HCT116 (cell line): ENCODE results near the gene RNF13. TPM values are rescaled to one million over a fixed set of nuclear protein-coding genes. Genes with fewer than 3 reads are reported as not detected.

Source experiments
- ATAC-seq: fragments of 200-7000 bp; cut with Tn5 transposase; 2 replicates; pipeline ENCODE4 v1.9.1; 2020; ENCODE audit warnings: mild to moderate bottlenecking, moderate library complexity
- BruUV-seq: library from RNA; stranded (reverse); fragments of 400-500 nt; replicated peaks from 2 replicates; lab custom pipeline; 2021; lab: Mats Ljungman, UMichigan
- CTCF ChIA-PET: fragments of 300-600 bp; sonication (Branson Sonifier 250); formaldehyde crosslinking; loops from one replicate; lab custom pipeline; 2021; ENCODE audit warnings: antibody characterized with exemption; lab: Charles Lee
- POLR2A ChIA-PET: fragments of 300-600, 350-600 bp; sonication (Branson Sonifier 250); formaldehyde crosslinking; loops from one replicate; lab custom pipeline; 2021; ENCODE audit warnings: antibody characterized with exemption; lab: Charles Lee
- RAD21 ChIA-PET, 2 experiments: fragments of 300-600 bp; sonication (Branson Sonifier 250); formaldehyde crosslinking; loops; one replicate each; lab custom pipeline; 2023; ENCODE audit warnings: low total read pairs in 2 of 2; ENCODE audit not compliant: uncharacterized antibody in 2 of 2, unreplicated experiment in 2 of 2, low non-redundant PET in 1 of 2; lab: Charles Lee
- DNase-seq: peaks from one replicate; pipeline ENCODE4 v3.0.0-alpha.2; 2010; ENCODE audit warnings: low read depth, low spot score
- H2AFZ ChIP-seq: fragments of 200-600 bp; shearing (Covaris generic), sonication (generic); 2 replicates; pipeline ENCODE4 v1.6.1; 2017; ENCODE audit warnings: low read depth, mixed run types, mixed read lengths, antibody characterized with exemption, low read length; ENCODE audit not compliant: poor library complexity, severe bottlenecking
- H3K27ac ChIP-seq: 2 replicates; pipeline ENCODE4 v1.5.1; 2012; ENCODE audit warnings: low read depth, low read length
- H3K27me3 ChIP-seq: fragments of 200-600 bp; sonication (generic); 2 replicates; pipeline ENCODE4 v1.6.1; 2016; ENCODE audit warnings: mixed run types, low read length, mixed read lengths; ENCODE audit not compliant: insufficient read depth
- H3K36me3 ChIP-seq, 2 experiments: fragments of 200-500 bp in 1 of 2; fragments of 200-600 bp in 1 of 2; sonication (Bioruptor generic) in 1 of 2; sonication (generic) in 1 of 2; 2 replicates each; pipeline versions ENCODE4 v1.5.1 to v1.6.1; 2014 to 2016; ENCODE audit warnings: low read length in 2 of 2, inconsistent platforms in 1 of 2, mixed read lengths in 1 of 2, mixed run types in 1 of 2; ENCODE audit not compliant: insufficient read depth in 2 of 2, control insufficient read depth in 1 of 2
- H3K4me1 ChIP-seq, 2 experiments: fragments of 200-600 bp in 1 of 2; sonication (generic) in 1 of 2; 2 replicates each; pipeline versions ENCODE4 v1.5.1 to v1.6.1; 2012 to 2017; ENCODE audit warnings: low read length in 2 of 2, inconsistent platforms in 1 of 2, mild to moderate bottlenecking in 1 of 2, mixed read lengths in 1 of 2, mixed run types in 1 of 2, moderate library complexity in 1 of 2; ENCODE audit not compliant: insufficient read depth in 2 of 2, control insufficient read depth in 1 of 2
- H3K4me2 ChIP-seq: fragments of 200-600 bp; sonication (generic); 2 replicates; pipeline ENCODE4 v1.6.1; 2017; ENCODE audit warnings: mixed run types, low read length, mixed read lengths
- H3K4me3 ChIP-seq, 2 experiments: fragments of 200-600 bp in 1 of 2; sonication (generic) in 1 of 2; replicated peaks in 1 of 2; 2 replicates each; pipeline ENCODE4 v1.5.1; 2011 to 2016; ENCODE audit warnings: low read length in 2 of 2, control low read depth in 1 of 2, low read depth in 1 of 2, mild to moderate bottlenecking in 1 of 2, mixed read lengths in 1 of 2, mixed run types in 1 of 2
- H3K79me2 ChIP-seq: fragments of 200-600 bp; sonication (generic); 2 replicates; pipeline ENCODE4 v1.6.1; 2017; ENCODE audit warnings: mild to moderate bottlenecking, mixed run types, low read length, moderate library complexity, mixed read lengths; ENCODE audit not compliant: insufficient read depth
- H3K9ac ChIP-seq: fragments of 200-600 bp; sonication (generic); 2 replicates; pipeline ENCODE4 v1.6.1; 2016; ENCODE audit warnings: low read length, mixed read lengths
- H3K9me2 ChIP-seq: fragments of 200-600 bp; sonication (generic), shearing (Covaris generic); 2 replicates; pipeline ENCODE4 v1.6.1; 2017; ENCODE audit warnings: mixed run types, mild to moderate bottlenecking, moderate library complexity; ENCODE audit not compliant: insufficient read depth
- H3K9me3 ChIP-seq, 2 experiments: fragments of 200-500 bp in 1 of 2; fragments of 200-600 bp in 1 of 2; sonication (Bioruptor generic) in 1 of 2; sonication (generic) in 1 of 2; 2 replicates each; pipeline ENCODE4 v1.6.1; 2014 to 2017; ENCODE audit warnings: low read length in 2 of 2, mixed read lengths in 2 of 2, inconsistent platforms in 1 of 2, low read depth in 1 of 2, mild to moderate bottlenecking in 1 of 2, mixed run types in 1 of 2, moderate library complexity in 1 of 2; ENCODE audit not compliant: control insufficient read depth in 1 of 2, insufficient read depth in 1 of 2
- H4K20me1 ChIP-seq: fragments of 200-600 bp; sonication (generic), shearing (Covaris generic); 2 replicates; pipeline ENCODE4 v1.6.1; 2017; ENCODE audit warnings: mixed run types, mild to moderate bottlenecking, moderate library complexity; ENCODE audit not compliant: insufficient read depth
- MAX ChIP-seq: IDR thresholded peaks from 2 replicates; pipeline ENCODE4 v1.6.1; 2012
- SP1 ChIP-seq: IDR thresholded peaks from 2 replicates; pipeline ENCODE4 v1.6.1; 2012; ENCODE audit warnings: low read depth
- YY1 ChIP-seq: IDR thresholded peaks from 2 replicates; pipeline ENCODE4 v1.6.1; 2011; ENCODE audit warnings: low read length, low read depth, moderate library complexity, mild to moderate bottlenecking; ENCODE audit not compliant: insufficient replicate concordance; ENCODE audit errors: extremely low read depth
- intact Hi-C: fragments of 100-400 bp; cut with micrococcal nuclease; formaldehyde crosslinking; loops from 2 replicates; pipeline ENCODE4 v1.10.0; 2022
- total RNA-seq: library from RNA; stranded (reverse); gene quantifications from one replicate; pipeline ENCODE4 v1.2.1, GENCODE V29; 2021; ENCODE audit not compliant: unreplicated experiment
- TF ChIP-seq, protein P1 (sequence below): IDR thresholded peaks from 2 replicates; pipeline ENCODE4 v1.6.1; 2011; ENCODE audit warnings: mild to moderate bottlenecking, low read length, moderate library complexity; ENCODE audit not compliant: insufficient replicate concordance; ENCODE audit errors: extremely low read depth
- TF ChIP-seq, protein P2 (sequence below): IDR thresholded peaks from 2 replicates; pipeline ENCODE4 v1.6.1; 2012

Gene RNF13
- total RNA-seq, 1 experiment from 2014 or later, result 39.9 TPM

DNA sequence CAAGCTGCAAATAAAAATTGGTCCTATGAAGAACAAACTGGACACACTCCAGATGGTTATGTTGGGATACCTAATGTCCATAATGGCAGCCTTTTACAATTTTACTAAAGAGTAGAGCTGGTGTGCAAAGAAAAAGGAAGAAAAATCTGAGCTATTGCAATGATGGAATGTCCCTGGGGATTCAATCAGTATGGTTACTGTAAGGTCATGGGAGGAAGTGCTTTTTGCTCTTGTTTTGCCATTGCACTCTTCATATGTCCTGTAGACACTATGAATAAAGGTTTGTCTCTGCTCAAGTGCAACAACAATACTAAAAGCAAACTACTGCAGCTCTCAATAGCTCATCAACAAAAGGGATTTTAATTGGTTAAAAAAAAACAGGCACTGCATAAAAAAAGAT, 152.3 kb downstream of the RNF13 start:
- Histone ChIP-seq H3K79me2 (peaks cover 92% of the 10 kb centered on the region), H3K4me2 (no peak overlapping the region), H3K4me1 (peaks cover 7 to 14% of the 10 kb centered on the region in 2 experiments; a peak in 3 of 4 replicates), H2AFZ (no peak overlapping the region), H3K4me3 (no peak overlapping the region), H3K27ac (no peak overlapping the region), H3K9me3 (no peaks in the 10 kb centered on the region), H4K20me1 (peaks cover 12% of the 10 kb centered on the region; the same call in 1 of the 2 replicates), H3K27me3 (no peaks in the 10 kb centered on the region), H3K9me2 (no peaks in the 10 kb centered on the region), H3K36me3 (peaks cover 17 to 49% of the 10 kb centered on the region in 2 experiments), H3K9ac (no peak overlapping the region)
- intact Hi-C loops, result loop anchor here (10.0 kb wide), 2 partner anchors 470 to 530 kb away; no protein-coding TSS in a partner anchor
- RAD21 ChIA-PET, result no interaction called here
- no TSS peak for BruUV-seq
- TF ChIP-seq, protein P1, sequence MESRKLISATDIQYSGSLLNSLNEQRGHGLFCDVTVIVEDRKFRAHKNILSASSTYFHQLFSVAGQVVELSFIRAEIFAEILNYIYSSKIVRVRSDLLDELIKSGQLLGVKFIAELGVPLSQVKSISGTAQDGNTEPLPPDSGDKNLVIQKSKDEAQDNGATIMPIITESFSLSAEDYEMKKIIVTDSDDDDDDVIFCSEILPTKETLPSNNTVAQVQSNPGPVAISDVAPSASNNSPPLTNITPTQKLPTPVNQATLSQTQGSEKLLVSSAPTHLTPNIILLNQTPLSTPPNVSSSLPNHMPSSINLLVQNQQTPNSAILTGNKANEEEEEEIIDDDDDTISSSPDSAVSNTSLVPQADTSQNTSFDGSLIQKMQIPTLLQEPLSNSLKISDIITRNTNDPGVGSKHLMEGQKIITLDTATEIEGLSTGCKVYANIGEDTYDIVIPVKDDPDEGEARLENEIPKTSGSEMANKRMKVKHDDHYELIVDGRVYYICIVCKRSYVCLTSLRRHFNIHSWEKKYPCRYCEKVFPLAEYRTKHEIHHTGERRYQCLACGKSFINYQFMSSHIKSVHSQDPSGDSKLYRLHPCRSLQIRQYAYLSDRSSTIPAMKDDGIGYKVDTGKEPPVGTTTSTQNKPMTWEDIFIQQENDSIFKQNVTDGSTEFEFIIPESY, result no peak
- TF ChIP-seq YY1 (no peak), MAX (no peak), SP1 (no peak)
- TF ChIP-seq, protein P2, sequence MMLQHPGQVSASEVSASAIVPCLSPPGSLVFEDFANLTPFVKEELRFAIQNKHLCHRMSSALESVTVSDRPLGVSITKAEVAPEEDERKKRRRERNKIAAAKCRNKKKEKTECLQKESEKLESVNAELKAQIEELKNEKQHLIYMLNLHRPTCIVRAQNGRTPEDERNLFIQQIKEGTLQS, result no peak
- DNase-seq, result no peak
- POLR2A ChIA-PET, result no interaction called here
- ATAC-seq, result no peak
- CTCF ChIA-PET, result interaction anchor here (0.6 to 4.2 kb wide), 3 partner anchors 10 to 255 kb away, joined by 3 to 47 read pairs (median 4); no protein-coding TSS in a partner anchor
